MM.1S (cell line): Measurements from ENCODE around the gene TMEM225B.

Experiments
- DNase-seq: peaks from one replicate; pipeline ENCODE4 v3.0.0-alpha.2; 2015
- H2AFZ ChIP-seq: fragments of 300-600 bp; sonication (generic); 2 replicates; pipeline ENCODE4 v1.6.0; 2016; ENCODE audit warnings: antibody characterized with exemption, low read length
- H3F3A ChIP-seq: fragments of 300-600 bp; sonication (generic); 2 replicates; pipeline ENCODE4 v1.6.1; 2016; ENCODE audit warnings: mild to moderate bottlenecking, antibody characterized with exemption, low read length, moderate library complexity, mixed read lengths; ENCODE audit not compliant: insufficient read depth
- H3K27ac ChIP-seq: fragments of 300-600 bp; sonication (generic); 2 replicates; pipeline ENCODE4 v1.5.1; 2016; ENCODE audit warnings: mild to moderate bottlenecking, low read length
- H3K27me3 ChIP-seq: fragments of 300-600 bp; sonication (generic); replicated peaks from 2 replicates; pipeline ENCODE4 v1.6.0; 2016; ENCODE audit warnings: low read length; ENCODE audit not compliant: insufficient read depth
- H3K36me3 ChIP-seq: fragments of 300-600 bp; sonication (generic); replicated peaks from 2 replicates; pipeline ENCODE4 v1.6.1; 2016; ENCODE audit warnings: mild to moderate bottlenecking, low read length, mixed read lengths; ENCODE audit not compliant: insufficient read depth
- H3K4me1 ChIP-seq: fragments of 300-600 bp; sonication (generic); 2 replicates; pipeline ENCODE4 v1.6.1; 2016; ENCODE audit warnings: low read length, mixed read lengths
- H3K4me2 ChIP-seq: fragments of 300-600 bp; sonication (generic); 2 replicates; pipeline ENCODE4 v1.6.0; 2016; ENCODE audit warnings: low read depth, low read length
- H3K4me3 ChIP-seq: fragments of 300-600 bp; sonication (generic); 2 replicates; pipeline ENCODE4 v1.5.1; 2016; ENCODE audit warnings: low read length, mixed read lengths
- H3K79me2 ChIP-seq: fragments of 300-600 bp; sonication (generic); 2 replicates; pipeline ENCODE4 v1.6.1; 2016; ENCODE audit warnings: mixed run types, low read length, mixed read lengths
- H3K9ac ChIP-seq: fragments of 300-600 bp; sonication (generic); 2 replicates; pipeline ENCODE4 v1.6.1; 2016; ENCODE audit warnings: low read length, mixed read lengths
- H3K9me2 ChIP-seq: fragments of 300-600 bp; sonication (generic); replicated peaks from 2 replicates; pipeline ENCODE4 v1.6.1; 2016; ENCODE audit warnings: mild to moderate bottlenecking, low read length, mixed read lengths; ENCODE audit not compliant: insufficient read depth
- H3K9me3 ChIP-seq: fragments of 300-600 bp; sonication (generic); replicated peaks from 2 replicates; pipeline ENCODE4 v1.6.1; 2016; ENCODE audit warnings: mild to moderate bottlenecking, low read length, mixed read lengths; ENCODE audit not compliant: insufficient read depth
- H4K20me1 ChIP-seq: fragments of 300-600 bp; sonication (generic); 2 replicates; pipeline ENCODE4 v1.6.1; 2016; ENCODE audit warnings: mild to moderate bottlenecking, low read length, moderate library complexity, mixed read lengths; ENCODE audit not compliant: insufficient read depth
- EZH2 ChIP-seq: fragments of 300-600 bp; sonication (generic); optimal IDR thresholded peaks from 2 replicates; pipeline ENCODE3; 2017; ENCODE audit warnings: low read depth, mild to moderate bottlenecking, antibody characterized with exemption, low read length, mixed read lengths
- EZH2phosphoT487 ChIP-seq: fragments of 300-600 bp; sonication (generic); IDR thresholded peaks from 2 replicates; pipeline ENCODE4 v1.6.1; 2018; ENCODE audit warnings: antibody characterized with exemption, low read length
- TF ChIP-seq, protein P1 (sequence below): fragments of 300-600 bp; sonication (generic); IDR thresholded peaks from 2 replicates; pipeline ENCODE4 v1.5.1; 2016; ENCODE audit warnings: antibody characterized with exemption, low read length, mixed read lengths

TMEM225B gene

DNA sequence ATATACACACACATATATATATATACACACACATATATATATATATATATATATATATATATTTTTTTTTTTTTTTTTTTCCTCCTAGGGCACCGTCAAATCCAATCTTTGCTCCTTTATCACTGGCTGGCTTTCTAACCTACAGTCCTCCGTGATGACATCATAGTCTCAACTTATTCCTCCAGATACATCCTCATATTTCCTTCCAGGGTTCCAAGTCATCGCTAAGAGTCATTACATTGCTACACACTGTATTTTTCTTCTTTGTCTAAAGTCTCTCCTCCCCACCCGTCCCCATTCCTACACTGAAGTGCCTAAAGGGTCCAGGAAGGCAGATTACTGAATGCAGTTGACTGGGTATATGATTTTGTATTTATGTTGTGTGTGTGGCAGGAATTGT is 45.0 kb upstream of the TMEM225B start:
- Histone ChIP-seq H3K79me2 (peaks cover 6% of the 10 kb centered on the region), H3K9me3 (no peaks in the 10 kb centered on the region), H3K27me3 (no peaks in the 10 kb centered on the region), H3K9ac (no peak overlapping the region), H3K36me3 (no peaks in the 10 kb centered on the region), H3K27ac (no peak overlapping the region), H4K20me1 (no peaks in the 10 kb centered on the region), H3K4me2 (no peak overlapping the region), H3F3A (peaks cover 8% of the 10 kb centered on the region), H3K4me3 (no peak overlapping the region), H3K4me1 (no peaks in the 10 kb centered on the region; the same call in 1 of the 2 replicates), H3K9me2 (no peaks in the 10 kb centered on the region), H2AFZ (no peak overlapping the region)
- TF ChIP-seq, protein P1, sequence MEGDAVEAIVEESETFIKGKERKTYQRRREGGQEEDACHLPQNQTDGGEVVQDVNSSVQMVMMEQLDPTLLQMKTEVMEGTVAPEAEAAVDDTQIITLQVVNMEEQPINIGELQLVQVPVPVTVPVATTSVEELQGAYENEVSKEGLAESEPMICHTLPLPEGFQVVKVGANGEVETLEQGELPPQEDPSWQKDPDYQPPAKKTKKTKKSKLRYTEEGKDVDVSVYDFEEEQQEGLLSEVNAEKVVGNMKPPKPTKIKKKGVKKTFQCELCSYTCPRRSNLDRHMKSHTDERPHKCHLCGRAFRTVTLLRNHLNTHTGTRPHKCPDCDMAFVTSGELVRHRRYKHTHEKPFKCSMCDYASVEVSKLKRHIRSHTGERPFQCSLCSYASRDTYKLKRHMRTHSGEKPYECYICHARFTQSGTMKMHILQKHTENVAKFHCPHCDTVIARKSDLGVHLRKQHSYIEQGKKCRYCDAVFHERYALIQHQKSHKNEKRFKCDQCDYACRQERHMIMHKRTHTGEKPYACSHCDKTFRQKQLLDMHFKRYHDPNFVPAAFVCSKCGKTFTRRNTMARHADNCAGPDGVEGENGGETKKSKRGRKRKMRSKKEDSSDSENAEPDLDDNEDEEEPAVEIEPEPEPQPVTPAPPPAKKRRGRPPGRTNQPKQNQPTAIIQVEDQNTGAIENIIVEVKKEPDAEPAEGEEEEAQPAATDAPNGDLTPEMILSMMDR = no peak
- TF ChIP-seq EZH2phosphoT487 (no peak), EZH2 (no peak)
- DNase-seq = no peak

- Histone ChIP-seq H3K9me2 (no peaks in the 10 kb centered on the region), H3F3A (peaks cover 11% of the 10 kb centered on the region), H2AFZ (no peak overlapping the region), H3K79me2 (peaks cover 6% of the 10 kb centered on the region), H3K4me2 (no peak overlapping the region), H3K9me3 (no peaks in the 10 kb centered on the region), H4K20me1 (no peaks in the 10 kb centered on the region), H3K27ac (no peak overlapping the region), H3K4me3 (no peak overlapping the region), H3K27me3 (no peaks in the 10 kb centered on the region), H3K36me3 (no peaks in the 10 kb centered on the region), H3K9ac (no peak overlapping the region), H3K4me1 (no peaks in the 10 kb centered on the region; the same call in 1 of the 2 replicates)
- DNase-seq = no peak
- TF ChIP-seq, protein P1 = no peak
- TF ChIP-seq EZH2 (no peak), EZH2phosphoT487 (no peak)
Observed at GRCh38 chr7:99554939-99555338, 43.1 kb upstream of the TMEM225B start.

DNA sequence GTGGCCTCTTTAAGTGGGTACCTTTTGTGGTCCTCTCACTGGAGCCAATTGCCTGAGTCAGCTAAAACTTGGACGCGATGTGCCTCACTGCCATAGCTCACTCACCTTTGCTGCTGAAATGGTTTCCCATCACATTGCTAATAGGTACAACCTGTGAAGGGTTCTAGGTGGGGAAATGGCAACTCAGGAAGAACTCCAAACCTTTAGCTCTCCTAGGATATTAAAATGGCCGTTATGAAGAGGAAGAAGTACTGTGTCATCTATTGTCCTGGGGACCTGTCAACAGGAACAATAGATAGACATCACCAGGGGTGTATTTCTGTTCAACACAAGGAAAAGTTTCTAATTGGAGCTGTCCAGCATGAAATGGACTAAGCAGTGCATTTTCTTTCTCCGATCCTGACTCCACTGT is 40.9 kb upstream of the TMEM225B start:
- Histone ChIP-seq H2AFZ (no peak overlapping the region), H4K20me1 (no peaks in the 10 kb centered on the region), H3K4me3 (no peak overlapping the region), H3K4me1 (no peaks in the 10 kb centered on the region), H3K27ac (no peak overlapping the region), H3K36me3 (no peaks in the 10 kb centered on the region), H3F3A (peaks cover 11% of the 10 kb centered on the region), H3K9ac (no peak overlapping the region), H3K79me2 (no peaks in the 10 kb centered on the region), H3K27me3 (no peaks in the 10 kb centered on the region), H3K4me2 (no peak overlapping the region), H3K9me2 (no peaks in the 10 kb centered on the region), H3K9me3 (no peaks in the 10 kb centered on the region)
- DNase-seq = no peak
- no peak for TF ChIP-seq EZH2phosphoT487
- TF ChIP-seq, protein P1 = no peak
- TF ChIP-seq EZH2 = no peak
